ENCODE data around the gene ASAP2.

Gene ASAP2

DNA sequence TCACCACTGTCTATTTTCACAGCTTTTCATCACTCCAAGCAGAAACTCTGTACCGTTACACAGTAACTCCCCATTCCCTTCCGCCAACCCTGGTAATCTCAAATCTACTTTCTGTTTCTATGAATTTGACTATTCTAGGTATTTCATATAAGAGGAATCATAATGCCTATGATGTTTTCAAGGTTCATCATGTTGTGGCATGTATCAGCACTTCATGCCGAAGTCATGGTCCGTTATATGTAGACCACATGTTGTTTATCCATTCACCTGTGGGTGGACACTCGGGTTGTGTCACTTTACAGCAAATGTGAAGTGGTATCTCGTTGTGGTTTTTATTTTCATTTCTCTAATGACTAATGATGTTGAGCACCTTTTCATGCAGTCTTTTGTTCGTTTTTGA is 238.5 kb downstream of the ASAP2 start:
- DNase-seq, result no peak

DNA sequence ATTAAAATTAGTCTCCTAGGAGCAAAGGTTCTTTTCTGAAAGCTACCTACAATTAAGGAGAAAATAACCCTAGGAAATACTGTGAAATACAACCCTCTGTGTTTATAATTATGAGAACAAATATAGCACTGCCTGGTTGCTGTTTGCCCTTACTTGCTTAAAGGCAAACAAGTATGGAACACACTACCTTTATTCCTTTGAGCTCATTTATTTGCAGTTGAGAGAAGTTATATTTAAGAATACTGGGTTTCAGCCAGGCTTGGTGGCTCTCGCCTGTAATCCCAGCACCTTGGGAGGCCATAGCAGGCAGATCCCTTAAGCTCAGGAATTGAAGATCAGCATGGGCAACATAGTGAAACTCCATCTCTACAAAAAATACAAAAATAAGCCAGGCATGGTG is 244.6 kb downstream of the ASAP2 start:
- DNase-seq, result no peak

Measured in NCI-H1105 treated with DMSO at 0.1 percent for 48 hours (cell line).